ENCODE data around the gene SKP2. TPM values are rescaled to one million over a fixed set of nuclear protein-coding genes. Genes with fewer than 3 reads are reported as not detected.

Gene SKP2
- total RNA-seq, 1 donor from 2014 or later = 41.3 TPM

DNA sequence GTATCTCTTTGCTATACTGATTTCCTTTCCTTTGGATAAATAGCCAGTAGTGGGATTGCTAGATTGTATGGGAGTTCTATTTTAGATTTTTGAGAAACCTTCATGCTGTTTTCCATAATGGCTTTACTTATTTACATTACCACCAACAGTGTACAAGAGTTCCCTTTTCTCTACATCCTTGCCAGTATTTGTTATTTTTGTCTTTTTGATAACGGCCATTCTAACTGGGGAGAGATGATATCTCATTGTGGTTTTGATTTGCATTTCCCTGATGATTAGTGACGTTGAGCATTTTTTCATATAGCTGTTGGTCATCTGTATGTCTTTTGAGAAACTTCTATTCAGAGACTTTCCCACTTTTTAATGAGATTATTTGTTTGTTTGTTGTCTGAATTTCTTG, 64.0 kb downstream of the SKP2 start:
- H3K27me3 Mint-ChIP-seq (ENCODE audit: unreplicated experiment) = no peaks in the 10 kb centered on the region
- H3K36me3 Mint-ChIP-seq (ENCODE audit: low read depth, unreplicated experiment) = no peaks in the 10 kb centered on the region
- TF ChIP-seq, protein P1, sequence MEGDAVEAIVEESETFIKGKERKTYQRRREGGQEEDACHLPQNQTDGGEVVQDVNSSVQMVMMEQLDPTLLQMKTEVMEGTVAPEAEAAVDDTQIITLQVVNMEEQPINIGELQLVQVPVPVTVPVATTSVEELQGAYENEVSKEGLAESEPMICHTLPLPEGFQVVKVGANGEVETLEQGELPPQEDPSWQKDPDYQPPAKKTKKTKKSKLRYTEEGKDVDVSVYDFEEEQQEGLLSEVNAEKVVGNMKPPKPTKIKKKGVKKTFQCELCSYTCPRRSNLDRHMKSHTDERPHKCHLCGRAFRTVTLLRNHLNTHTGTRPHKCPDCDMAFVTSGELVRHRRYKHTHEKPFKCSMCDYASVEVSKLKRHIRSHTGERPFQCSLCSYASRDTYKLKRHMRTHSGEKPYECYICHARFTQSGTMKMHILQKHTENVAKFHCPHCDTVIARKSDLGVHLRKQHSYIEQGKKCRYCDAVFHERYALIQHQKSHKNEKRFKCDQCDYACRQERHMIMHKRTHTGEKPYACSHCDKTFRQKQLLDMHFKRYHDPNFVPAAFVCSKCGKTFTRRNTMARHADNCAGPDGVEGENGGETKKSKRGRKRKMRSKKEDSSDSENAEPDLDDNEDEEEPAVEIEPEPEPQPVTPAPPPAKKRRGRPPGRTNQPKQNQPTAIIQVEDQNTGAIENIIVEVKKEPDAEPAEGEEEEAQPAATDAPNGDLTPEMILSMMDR (IDR thresholded peaks at IDR 0.05; ENCODE audit: unreplicated experiment) = no peak
- H3K4me1 Mint-ChIP-seq (ENCODE audit: unreplicated experiment) = no peaks in the 10 kb centered on the region
- H3K27ac Mint-ChIP-seq (ENCODE audit: unreplicated experiment) = no peak overlapping the region
- DNase-seq (ENCODE audit: low spot score) = no peak
- H3K4me3 Mint-ChIP-seq (ENCODE audit: unreplicated experiment) = no peak overlapping the region
- no peaks in the 10 kb centered on the region for H3K9me3 Mint-ChIP-seq (ENCODE audit: unreplicated experiment)

DNA sequence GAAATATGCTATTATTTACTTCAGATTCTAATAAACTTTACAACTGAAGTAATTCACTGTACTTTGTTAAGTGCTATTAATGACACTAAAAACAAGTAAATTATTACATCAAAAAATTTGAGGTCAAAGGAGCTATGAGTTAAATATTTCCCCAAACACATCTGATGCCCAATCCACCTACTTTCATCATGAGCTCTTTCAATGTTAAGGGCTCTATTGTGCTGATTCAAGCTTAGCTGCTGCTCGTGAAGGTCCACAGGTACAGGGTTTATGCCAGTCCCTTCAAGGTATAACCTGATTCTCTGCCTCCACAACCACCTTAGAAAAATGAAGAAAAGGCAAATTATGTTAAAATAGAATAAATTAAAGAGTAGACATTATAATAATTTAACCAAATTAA, 65.7 kb downstream of the SKP2 start:
- Mint-ChIP-seq H3K9me3 (ENCODE audit: unreplicated experiment) (no peaks in the 10 kb centered on the region), H3K27ac (ENCODE audit: unreplicated experiment) (no peak overlapping the region), H3K4me3 (ENCODE audit: unreplicated experiment) (no peak overlapping the region), H3K4me1 (ENCODE audit: unreplicated experiment) (no peaks in the 10 kb centered on the region), H3K27me3 (ENCODE audit: unreplicated experiment) (no peaks in the 10 kb centered on the region), H3K36me3 (ENCODE audit: low read depth, unreplicated experiment) (no peaks in the 10 kb centered on the region)
- DNase-seq (ENCODE audit: low spot score) = no peak
- TF ChIP-seq, protein P1 (IDR thresholded peaks at IDR 0.05; ENCODE audit: unreplicated experiment) = no peak

DNA sequence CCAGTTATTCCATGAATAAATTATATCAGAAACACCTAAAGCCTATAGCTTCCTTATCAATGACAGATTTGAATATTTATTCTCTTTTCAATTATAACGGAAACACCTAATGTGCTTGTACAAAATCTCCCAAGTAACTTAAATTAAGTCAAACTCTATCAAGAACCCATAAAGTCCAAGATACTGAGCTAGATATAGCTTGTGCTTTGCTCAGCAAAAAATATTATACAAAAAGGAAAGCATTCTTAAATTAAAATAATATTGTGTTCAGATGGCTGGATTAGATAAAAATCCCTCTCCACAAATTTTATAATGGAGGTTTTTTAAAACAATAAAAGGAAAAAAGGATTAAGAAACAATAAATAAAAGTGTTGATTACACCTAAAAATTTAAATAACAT, 66.1 kb downstream of the SKP2 start:
- no peaks in the 10 kb centered on the region for H3K9me3 Mint-ChIP-seq (ENCODE audit: unreplicated experiment)

DNA sequence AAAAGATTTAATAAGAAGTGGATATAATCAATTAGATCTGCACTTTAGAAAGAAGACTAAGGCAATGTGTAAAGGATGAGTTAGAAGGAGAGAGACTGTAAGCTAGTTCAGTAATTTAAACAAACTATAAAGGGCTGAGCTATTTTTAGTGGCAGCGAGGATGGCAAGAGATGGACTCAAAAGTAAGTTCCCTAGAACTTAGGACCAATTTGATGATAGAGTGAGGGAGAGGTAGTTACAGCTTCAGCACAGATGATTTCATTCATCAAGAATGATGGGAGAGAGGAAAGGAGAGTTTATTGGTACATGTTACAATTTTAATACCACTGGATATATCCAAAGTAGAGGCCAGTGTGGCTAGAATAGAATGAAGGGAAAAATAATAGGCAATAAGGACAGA, 70.7 kb downstream of the SKP2 start:
- Mint-ChIP-seq H3K4me1 (ENCODE audit: unreplicated experiment) (no peaks in the 10 kb centered on the region), H3K36me3 (ENCODE audit: low read depth, unreplicated experiment) (no peaks in the 10 kb centered on the region), H3K27me3 (ENCODE audit: unreplicated experiment) (no peaks in the 10 kb centered on the region), H3K4me3 (ENCODE audit: unreplicated experiment) (no peak overlapping the region), H3K27ac (ENCODE audit: unreplicated experiment) (no peak overlapping the region), H3K9me3 (ENCODE audit: unreplicated experiment) (no peaks in the 10 kb centered on the region)
- TF ChIP-seq, protein P1 (IDR thresholded peaks at IDR 0.05; ENCODE audit: unreplicated experiment) = no peak
- DNase-seq (ENCODE audit: low spot score) = no peak

More for the DNA sequence above, 66.1 kb downstream of the SKP2 start:
- TF ChIP-seq, protein P1 (IDR thresholded peaks at IDR 0.05; ENCODE audit: unreplicated experiment) = no peak
- Mint-ChIP-seq H3K27ac (ENCODE audit: unreplicated experiment) (no peak overlapping the region), H3K4me3 (ENCODE audit: unreplicated experiment) (no peak overlapping the region), H3K27me3 (ENCODE audit: unreplicated experiment) (no peaks in the 10 kb centered on the region), H3K36me3 (ENCODE audit: low read depth, unreplicated experiment) (no peaks in the 10 kb centered on the region), H3K4me1 (ENCODE audit: unreplicated experiment) (no peaks in the 10 kb centered on the region)
- DNase-seq (ENCODE audit: low spot score) = no peak

DNA sequence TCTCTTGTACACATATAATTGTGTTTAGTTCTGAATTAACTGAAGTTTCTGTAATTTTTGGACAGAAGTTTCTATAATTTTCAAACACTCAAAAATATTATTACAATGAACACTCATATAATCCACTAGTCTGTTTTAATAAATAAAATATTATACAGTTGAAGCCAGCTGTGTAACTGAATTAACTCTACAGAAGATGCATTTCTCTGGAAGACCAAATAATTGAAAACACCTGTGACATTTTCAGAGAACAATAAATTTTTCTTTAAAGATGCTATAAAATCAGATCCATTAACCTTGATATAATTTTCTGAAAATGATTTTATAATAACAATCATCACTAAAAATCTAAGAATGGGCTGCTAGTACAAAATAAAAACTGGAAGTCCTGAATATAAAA, 75.1 kb downstream of the SKP2 start:
- peaks cover 4% of the 10 kb centered on the region for H3K4me1 Mint-ChIP-seq (ENCODE audit: unreplicated experiment)
- no peak overlapping the region for H3K27ac Mint-ChIP-seq (ENCODE audit: unreplicated experiment)
- no peak for DNase-seq (ENCODE audit: low spot score)
- no peaks in the 10 kb centered on the region for H3K36me3 Mint-ChIP-seq (ENCODE audit: low read depth, unreplicated experiment)
- no peaks in the 10 kb centered on the region for H3K9me3 Mint-ChIP-seq (ENCODE audit: unreplicated experiment)
- H3K4me3 Mint-ChIP-seq (ENCODE audit: unreplicated experiment) = no peak overlapping the region
- no peaks in the 10 kb centered on the region for H3K27me3 Mint-ChIP-seq (ENCODE audit: unreplicated experiment)
- TF ChIP-seq, protein P1 (IDR thresholded peaks at IDR 0.05; ENCODE audit: unreplicated experiment) = no peak

Measured in endothelial cell (in vitro differentiated cells).